HG03575 (cell line): ENCODE results near the gene TBCD.
"Not testable (repeated sequence)": the region's sequence is repeated elsewhere in the genome, so short reads cannot be mapped to it uniquely, and the experiment has no call there.

Experiments
- ATAC-seq: cut with Tn5 transposase; IDR thresholded peaks from one replicate; pipeline ENCODE4 v1.9.1; 2021; ENCODE audit not compliant: unreplicated experiment, insufficient number of reproducible peaks, low FRiP score; ENCODE audit errors: extremely low read depth

Gene TBCD

GRCh38 chr17:82950525-82951102, 198.7 kb downstream of the TBCD start:
- ATAC-seq, result no peak

GRCh38 chr17:82952019-82952418, 200.2 kb downstream of the TBCD start:
- no peak for ATAC-seq

GRCh38 chr17:82955106-82955505, 203.2 kb downstream of the TBCD start:
- ATAC-seq, result not testable (repeated sequence)

- ATAC-seq, result not testable (repeated sequence)
Observed at GRCh38 chr17:82955627-82956026, 203.8 kb downstream of the TBCD start.

- no peak for ATAC-seq
Observed at GRCh38 chr17:82956146-82956725, 204.4 kb downstream of the TBCD start.

- ATAC-seq, result no peak
Observed at GRCh38 chr17:82956726-82957468, 205.0 kb downstream of the TBCD start.

- ATAC-seq, result no peak
Observed at GRCh38 chr17:82957469-82957795, 205.6 kb downstream of the TBCD start.

GRCh38 chr17:82957961-82958561, 206.2 kb downstream of the TBCD start:
- no peak for ATAC-seq

GRCh38 chr17:82959242-82959930, 207.5 kb downstream of the TBCD start:
- ATAC-seq, result no peak

GRCh38 chr17:82959990-82960418, 208.1 kb downstream of the TBCD start:
- ATAC-seq, result no peak

- no peak for ATAC-seq
Observed at GRCh38 chr17:82960419-82961271, 208.8 kb downstream of the TBCD start.

GRCh38 chr17:82961366-82962162, 209.7 kb downstream of the TBCD start:
- no peak for ATAC-seq

- ATAC-seq, result no peak
Observed at GRCh38 chr17:82962163-82962720, 210.4 kb downstream of the TBCD start.

GRCh38 chr17:82963104-82963950, 211.5 kb downstream of the TBCD start:
- ATAC-seq, result no peak

- not testable (repeated sequence) for ATAC-seq
Observed at GRCh38 chr17:82964451-82964850, 212.6 kb downstream of the TBCD start.

- no peak for ATAC-seq
Observed at GRCh38 chr17:82964851-82965341, 213.0 kb downstream of the TBCD start.

- no peak for ATAC-seq
Observed at GRCh38 chr17:82965371-82965770, 213.5 kb downstream of the TBCD start.
